Urinary bladder (tissue), 4 donors: ENCODE data around the gene TRPC4AP. TPM values are rescaled to one million over a fixed set of nuclear protein-coding genes. Genes with fewer than 3 reads are reported as not detected.

ENCODE experiments used
- DNase-seq: peaks from one replicate; pipeline ENCODE4 v3.0.0-alpha.2; 2015; ENCODE audit errors: extremely low spot score
- H3K27ac ChIP-seq: one replicate; pipeline ENCODE4 v1.5.1; 2013; ENCODE audit warnings: low read depth, mild to moderate bottlenecking, moderate library complexity
- H3K36me3 ChIP-seq: one replicate; pipeline ENCODE4 v1.6.1; 2013; ENCODE audit warnings: mild to moderate bottlenecking, moderate library complexity; ENCODE audit not compliant: insufficient read depth
- H3K4me1 ChIP-seq: one replicate; pipeline ENCODE4 v1.6.1; 2013; ENCODE audit warnings: mild to moderate bottlenecking, moderate library complexity; ENCODE audit not compliant: insufficient read depth
- H3K4me3 ChIP-seq: one replicate; pipeline ENCODE4 v1.5.1; 2013; ENCODE audit warnings: low read depth, low read length
- WGBS: extraction: QIAGEN DNeasy Blood & Tissue Kit; methylation state at CpG from one replicate; pipeline ENCODE4 v1.1.7; 2013; 5-methylcytosine and 5-hydroxymethylcytosine counted together
- polyA plus RNA-seq: library from polyadenylated mRNA; stranded (reverse); fragments of 200-250 nt; gene quantifications from one replicate; pipeline ENCODE4 v1.2.3, GENCODE V29; 2013
- total RNA-seq: library from RNA; depleted of rRNA; stranded (reverse); fragments of >200 nt; gene quantifications from one replicate; pipeline ENCODE4 v1.2.3, GENCODE V29; 2014
- donor health status: healthy with polysubstance abuse.
- donor health status: healthy.

The TRPC4AP gene
- total and polyA plus RNA-seq, 2 donors = 40.0 to 52.3 TPM

- H3K36me3 ChIP-seq = no peaks in the 10 kb centered on the region
- no peaks in the 10 kb centered on the region for H3K4me1 ChIP-seq
- H3K27ac ChIP-seq = no peak overlapping the region
- WGBS = 18% methylated on average over 14 of the region's 14 CpGs
- DNase-seq = no peak
- no peak overlapping the region for H3K4me3 ChIP-seq
These were observed 108.4 kb downstream of the TRPC4AP start for GRCh38 chr20:34983995-34984735.

GRCh38 chr20:34983089-34983820, 109.4 kb downstream of the TRPC4AP start:
- DNase-seq = no peak
- H3K4me1 ChIP-seq = no peaks in the 10 kb centered on the region
- H3K36me3 ChIP-seq = no peaks in the 10 kb centered on the region
- WGBS = 27% methylated on average over 5 of the region's 5 CpGs
- no peak overlapping the region for H3K27ac ChIP-seq
- no peak overlapping the region for H3K4me3 ChIP-seq

- no peak overlapping the region for H3K27ac ChIP-seq
- H3K4me1 ChIP-seq = no peaks in the 10 kb centered on the region
- 82% methylated on average over 21 of the region's 21 CpGs for WGBS
- no peaks in the 10 kb centered on the region for H3K36me3 ChIP-seq
- H3K4me3 ChIP-seq = no peak overlapping the region
- no peak for DNase-seq
These were observed 110.1 kb downstream of the TRPC4AP start for GRCh38 chr20:34982270-34983088.

GRCh38 chr20:34980543-34981233, 111.9 kb downstream of the TRPC4AP start:
- no peak for DNase-seq
- WGBS = 82% methylated on average over 22 of the region's 22 CpGs
- no peak overlapping the region for H3K27ac ChIP-seq
- no peaks in the 10 kb centered on the region for H3K36me3 ChIP-seq
- H3K4me3 ChIP-seq = no peak overlapping the region
- no peaks in the 10 kb centered on the region for H3K4me1 ChIP-seq

GRCh38 chr20:34979366-34980153, 113.0 kb downstream of the TRPC4AP start:
- WGBS = 69% methylated on average over 42 of the region's 42 CpGs
- Histone ChIP-seq H3K27ac (no peak overlapping the region), H3K36me3 (no peaks in the 10 kb centered on the region), H3K4me1 (no peaks in the 10 kb centered on the region), H3K4me3 (no peak overlapping the region)
- no peak for DNase-seq

GRCh38 chr20:34978092-34978744, 114.4 kb downstream of the TRPC4AP start:
- 63% methylated on average over 10 of the region's 10 CpGs for WGBS
- no peak overlapping the region for H3K27ac ChIP-seq
- H3K36me3 ChIP-seq = no peaks in the 10 kb centered on the region
- H3K4me3 ChIP-seq = no peak overlapping the region
- DNase-seq = no peak
- H3K4me1 ChIP-seq = no peaks in the 10 kb centered on the region

- no peak overlapping the region for H3K27ac ChIP-seq
- H3K4me1 ChIP-seq = no peaks in the 10 kb centered on the region
- WGBS = 57% methylated on average over 17 of the region's 17 CpGs
- DNase-seq = no peak
- no peaks in the 10 kb centered on the region for H3K36me3 ChIP-seq
- H3K4me3 ChIP-seq = no peak overlapping the region
These were observed 115.1 kb downstream of the TRPC4AP start for GRCh38 chr20:34977365-34978091.

GRCh38 chr20:34976286-34976685, 116.3 kb downstream of the TRPC4AP start:
- WGBS = 81% methylated on average over 12 of the region's 12 CpGs
- H3K27ac ChIP-seq = no peak overlapping the region
- no peak for DNase-seq
- no peaks in the 10 kb centered on the region for H3K36me3 ChIP-seq
- no peaks in the 10 kb centered on the region for H3K4me1 ChIP-seq
- H3K4me3 ChIP-seq = no peak overlapping the region

- Histone ChIP-seq H3K36me3 (no peaks in the 10 kb centered on the region), H3K4me3 (no peak overlapping the region), H3K4me1 (no peaks in the 10 kb centered on the region), H3K27ac (no peak overlapping the region)
- DNase-seq = no peak
- WGBS = 77% methylated on average over 4 of the region's 4 CpGs
These were observed 118.4 kb downstream of the TRPC4AP start for GRCh38 chr20:34974246-34974645.

GRCh38 chr20:34971561-34972235, 120.9 kb downstream of the TRPC4AP start:
- Histone ChIP-seq H3K36me3 (no peaks in the 10 kb centered on the region), H3K4me3 (no peak overlapping the region), H3K27ac (no peak overlapping the region), H3K4me1 (no peaks in the 10 kb centered on the region)
- no peak for DNase-seq
- WGBS = 73% methylated on average over 10 of the region's 10 CpGs

- no peaks in the 10 kb centered on the region for H3K36me3 ChIP-seq
- no peaks in the 10 kb centered on the region for H3K4me1 ChIP-seq
- DNase-seq = no peak
- no peak overlapping the region for H3K4me3 ChIP-seq
- WGBS = 91% methylated on average over 9 of the region's 9 CpGs
- no peak overlapping the region for H3K27ac ChIP-seq
These were observed 121.6 kb downstream of the TRPC4AP start for GRCh38 chr20:34970846-34971560.
